H1 (cell line): Measurements from ENCODE around the gene MYO9A. TPM values are rescaled to one million over a fixed set of nuclear protein-coding genes. Genes with fewer than 3 reads are reported as not detected.

ENCODE experiments used
- EZH2 ChIP-seq: fragments of 200-600 bp; sonication (generic); IDR thresholded peaks from 2 replicates; pipeline ENCODE4 v1.7.1; 2012; ENCODE audit warnings: low read depth, mild to moderate bottlenecking, moderate library complexity, low read length, inconsistent platforms; ENCODE audit not compliant: severe bottlenecking
- HDAC2 ChIP-seq, 2 experiments: fragments of 300-600 bp in 1 of 2; sonication (generic) in 1 of 2; IDR thresholded peaks; 2 replicates each; pipeline ENCODE4 v1.6.1; 2011 to 2012; ENCODE audit warnings: low read depth in 2 of 2, low read length in 2 of 2, mild to moderate bottlenecking in 2 of 2, moderate library complexity in 2 of 2, borderline replicate concordance in 1 of 2, inconsistent platforms in 1 of 2
- polyA plus RNA-seq, 7 experiments: library from polyadenylated mRNA; depleted of rRNA in 3 of 7; stranded (reverse) in 5 of 7; unstranded in 2 of 7; fragments of >200 nt in 5 of 7; fragments of 200-250 nt in 2 of 7; gene quantifications; 1 replicate in 5 of 7; 2 replicates in 1 of 7; 4 replicates in 1 of 7; pipeline versions ENCODE4 v1.2.1 to v1.2.3, GENCODE V29; 2011 to 2013; ENCODE audit warnings: missing spikeins in 2 of 7, mixed read lengths in 2 of 7
- total RNA-seq: library from RNA; stranded (reverse); fragmentation: NEBNext Ultra II Directional; extraction: Animal tissue kit (Norgen Biotek cat#: 25700); gene quantifications from 2 replicates; pipeline ENCODE4 v1.2.1, GENCODE V29; 2021

The MYO9A gene
- total and polyA plus RNA-seq, 2 of the 8 experiments (the other 6 are each of a cell fraction or from before 2014, with no cell fraction given), result 3.9 to 26.0 TPM

GRCh38 chr15:72034351-72034750 lies 83.6 kb downstream of the MYO9A start (continued):
- TF ChIP-seq EZH2, result no peak
- no peak for TF ChIP-seq HDAC2 (IDR thresholded peaks at IDR 0.05; ENCODE audit: borderline replicate concordance in 1 of 2, low read depth in 2 of 2, low read length in 2 of 2)
- TF ChIP-seq, all 59 proteins: peak for 0
